Body of pancreas (tissue), 4 donors: ENCODE results near the gene AIMP1.

ENCODE experiments used
- POLR2A ChIP-seq, 3 donors: fragments of 450-650 bp; IDR thresholded peaks; one replicate each; pipeline ENCODE4 v1.6.1; 2016; ENCODE audit warnings: antibody characterized with exemption in 3 of 3, mild to moderate bottlenecking in 2 of 3
- TF ChIP-seq, protein P1 (sequence below), 7 experiments: fragments of 450-650 bp in 4 of 7; fragments of 200-600 bp in 3 of 7; sonication (generic) in 3 of 7; IDR thresholded peaks; one replicate each; pipeline ENCODE4 v1.5.1; 2016 to 2019; ENCODE audit warnings: antibody characterized with exemption in 7 of 7

DNA sequence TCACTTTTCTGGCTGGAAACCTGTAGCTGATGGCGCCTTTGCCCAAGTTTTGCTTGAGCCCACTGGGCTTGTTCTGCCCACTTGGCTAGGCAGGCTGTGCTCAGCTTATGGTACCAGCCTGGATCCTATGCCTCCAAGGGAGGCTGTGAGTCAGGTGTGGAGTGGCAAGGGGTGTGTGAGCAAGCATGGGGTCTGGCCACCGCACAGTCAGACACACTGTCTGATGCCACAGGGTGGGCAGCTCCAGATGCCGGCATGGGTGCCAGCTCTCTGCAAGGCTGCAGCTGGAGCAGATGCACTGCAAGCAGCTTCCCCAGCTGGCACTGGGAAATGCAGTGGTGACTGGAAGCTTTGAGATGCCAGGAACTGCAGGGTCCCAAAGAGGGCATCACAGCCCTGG is 68.5 kb downstream of the AIMP1 start:
- no peak for TF ChIP-seq POLR2A (IDR thresholded peaks at IDR 0.05)
- TF ChIP-seq, protein P1, sequence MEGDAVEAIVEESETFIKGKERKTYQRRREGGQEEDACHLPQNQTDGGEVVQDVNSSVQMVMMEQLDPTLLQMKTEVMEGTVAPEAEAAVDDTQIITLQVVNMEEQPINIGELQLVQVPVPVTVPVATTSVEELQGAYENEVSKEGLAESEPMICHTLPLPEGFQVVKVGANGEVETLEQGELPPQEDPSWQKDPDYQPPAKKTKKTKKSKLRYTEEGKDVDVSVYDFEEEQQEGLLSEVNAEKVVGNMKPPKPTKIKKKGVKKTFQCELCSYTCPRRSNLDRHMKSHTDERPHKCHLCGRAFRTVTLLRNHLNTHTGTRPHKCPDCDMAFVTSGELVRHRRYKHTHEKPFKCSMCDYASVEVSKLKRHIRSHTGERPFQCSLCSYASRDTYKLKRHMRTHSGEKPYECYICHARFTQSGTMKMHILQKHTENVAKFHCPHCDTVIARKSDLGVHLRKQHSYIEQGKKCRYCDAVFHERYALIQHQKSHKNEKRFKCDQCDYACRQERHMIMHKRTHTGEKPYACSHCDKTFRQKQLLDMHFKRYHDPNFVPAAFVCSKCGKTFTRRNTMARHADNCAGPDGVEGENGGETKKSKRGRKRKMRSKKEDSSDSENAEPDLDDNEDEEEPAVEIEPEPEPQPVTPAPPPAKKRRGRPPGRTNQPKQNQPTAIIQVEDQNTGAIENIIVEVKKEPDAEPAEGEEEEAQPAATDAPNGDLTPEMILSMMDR (IDR thresholded peaks at IDR 0.05) = no peak
